Thoracic aorta (tissue), 2 donors: Measurements from ENCODE around the gene IL23R. TPM values are rescaled to one million over a fixed set of nuclear protein-coding genes. Genes with fewer than 3 reads are reported as not detected.
A peak's percentile ranks its signal among the peaks of the same experiment; 100 is the strongest.
"Not testable (repeated sequence)": the region's sequence is repeated elsewhere in the genome, so short reads cannot be mapped to it uniquely, and the experiment has no call there.

ENCODE experiments used
- ATAC-seq: fragments of 150-250 bp; one replicate; pipeline ENCODE4 v1.8.0; 2017; ENCODE audit warnings: low read depth; ENCODE audit not compliant: insufficient number of reproducible peaks, low FRiP score
- DNase-seq: peaks from one replicate; pipeline ENCODE4 v3.0.0-alpha.2; 2020; ENCODE audit warnings: low spot score
- H3K27ac ChIP-seq, 2 donors: fragments of 200-600 bp; sonication (generic); 1 replicate in 1 of 2; 2 replicates in 1 of 2; pipeline ENCODE4 v1.5.1; 2016; ENCODE audit warnings: mild to moderate bottlenecking in 2 of 2, moderate library complexity in 2 of 2
- H3K27me3 ChIP-seq: fragments of 200-600 bp; sonication (generic); replicated peaks from 2 replicates; pipeline ENCODE4 v1.6.0; 2016; ENCODE audit warnings: mild to moderate bottlenecking; ENCODE audit not compliant: insufficient read depth
- H3K36me3 ChIP-seq: fragments of 200-600 bp; sonication (generic); one replicate; pipeline ENCODE4 v1.5.1; 2016
- H3K4me1 ChIP-seq, 2 donors: fragments of 200-600 bp; sonication (generic); 1 replicate in 1 of 2; 2 replicates in 1 of 2; pipeline versions ENCODE4 v1.5.1 to v1.6.0; 2016; ENCODE audit warnings: low read depth in 2 of 2, mild to moderate bottlenecking in 1 of 2; ENCODE audit not compliant: control insufficient read depth in 1 of 2
- H3K4me3 ChIP-seq: fragments of 200-600 bp; sonication (generic); 2 replicates; pipeline ENCODE4 v1.5.1; 2016; ENCODE audit warnings: mild to moderate bottlenecking
- H3K9me3 ChIP-seq: fragments of 200-600 bp; sonication (generic); 2 replicates; pipeline ENCODE4 v1.5.1; 2016
- CTCF ChIP-seq: fragments of 200-600 bp; sonication (generic); IDR thresholded peaks from one replicate; pipeline ENCODE4 v1.5.1; 2019; ENCODE audit warnings: antibody characterized with exemption
- total RNA-seq, 2 donors: library from RNA; depleted of rRNA; stranded (reverse); fragments of >200 nt; gene quantifications; one replicate each; pipeline versions ENCODE4 v1.1.0 to v1.2.3, GENCODE V29; 2016

The IL23R gene
- total RNA-seq, 2 donors from 2014 or later, result not detected

DNA sequence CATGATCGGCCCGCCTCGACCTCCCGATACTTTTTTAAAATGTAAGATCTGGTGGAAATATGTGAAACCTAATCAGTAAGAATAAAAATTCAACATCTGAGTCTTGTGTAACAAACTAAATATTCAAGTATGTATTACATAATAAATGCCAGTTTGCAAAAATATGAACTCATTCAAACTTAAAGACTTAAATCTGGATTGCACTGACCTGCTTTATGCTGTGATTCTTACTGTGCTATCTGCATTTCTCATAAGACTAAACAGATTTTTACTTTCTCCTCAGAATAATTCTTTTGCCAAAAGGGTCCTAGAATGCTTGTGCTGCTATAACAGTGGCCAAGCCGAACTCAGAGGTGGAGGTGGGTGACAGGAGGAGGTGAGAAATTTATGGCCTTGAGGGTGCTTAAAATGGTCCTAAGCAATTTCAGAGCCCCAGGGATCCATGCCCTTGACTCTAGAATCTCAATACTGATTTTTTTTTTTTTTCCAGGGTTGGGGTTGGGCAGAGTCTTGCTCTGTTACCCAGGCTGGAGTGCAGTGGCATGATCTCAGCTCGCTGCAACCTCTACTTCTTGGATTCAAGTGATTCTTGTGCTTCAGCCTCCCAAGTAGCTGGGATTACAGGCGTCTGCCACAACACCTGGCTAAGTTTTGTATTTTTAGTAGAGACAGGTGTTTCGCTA lies 38.2 kb downstream of the IL23R start:
- no peaks in the 10 kb centered on the region for H3K27me3 ChIP-seq
- H3K27ac ChIP-seq, result no peak overlapping the region
- TF ChIP-seq CTCF, result no peak
- H3K4me1 ChIP-seq, result no peaks in the 10 kb centered on the region
- ATAC-seq (no peak), DNase-seq (no peak)
- H3K4me3 ChIP-seq, result no peak overlapping the region
- H3K36me3 ChIP-seq, result no peaks in the 10 kb centered on the region
- H3K9me3 ChIP-seq, result no peaks in the 10 kb centered on the region

- not testable (repeated sequence) for H3K4me3 ChIP-seq, ATAC-seq, H3K27me3 ChIP-seq, H3K36me3 ChIP-seq, H3K4me1 ChIP-seq, DNase-seq, H3K27ac ChIP-seq, H3K9me3 ChIP-seq
Measured at GRCh38 chr1:67207398-67207797, 41.1 kb downstream of the IL23R start.

DNA sequence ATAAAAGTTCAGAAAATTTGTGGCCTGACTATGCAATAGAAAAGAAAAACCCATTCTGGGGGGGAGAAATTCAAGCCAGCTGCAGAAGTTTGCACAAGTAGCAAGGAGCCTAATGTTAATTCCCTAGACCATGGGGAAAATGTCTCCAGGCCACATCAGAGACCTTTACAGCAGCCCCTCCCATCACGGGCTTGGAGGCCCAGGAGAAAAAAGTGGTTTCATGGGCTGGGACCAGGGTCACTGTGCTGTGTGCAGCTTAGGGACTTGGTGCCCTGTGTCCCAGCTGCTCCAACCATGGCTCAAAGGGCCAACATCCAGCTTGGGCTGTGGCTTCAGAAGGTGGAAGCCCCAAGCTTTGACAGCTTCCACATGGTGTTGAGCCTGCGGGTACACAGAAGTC lies 42.0 kb downstream of the IL23R start:
- Histone ChIP-seq H3K36me3 (no peaks in the 10 kb centered on the region), H3K9me3 (no peaks in the 10 kb centered on the region), H3K27ac (no peak overlapping the region), H3K4me1 (no peaks in the 10 kb centered on the region), H3K27me3 (no peaks in the 10 kb centered on the region), H3K4me3 (no peak overlapping the region)
- TF ChIP-seq CTCF, result no peak
- DNase-seq, result no peak
- ATAC-seq, result no peak

GRCh38 chr1:67209521-67209920 lies 43.3 kb downstream of the IL23R start:
- Histone ChIP-seq H3K4me3 (no peak overlapping the region), H3K27ac (no peak overlapping the region), H3K4me1 (no peaks in the 10 kb centered on the region), H3K36me3 (no peaks in the 10 kb centered on the region), H3K9me3 (no peaks in the 10 kb centered on the region), H3K27me3 (no peaks in the 10 kb centered on the region)
- DNase-seq (no peak), ATAC-seq (no peak)
- no peak for TF ChIP-seq CTCF

GRCh38 chr1:67211589-67212563 lies 45.6 kb downstream of the IL23R start:
- no peak overlapping the region for H3K4me3 ChIP-seq
- no peaks in the 10 kb centered on the region for H3K4me1 ChIP-seq
- no peaks in the 10 kb centered on the region for H3K9me3 ChIP-seq
- no peak overlapping the region for H3K27ac ChIP-seq
- no peaks in the 10 kb centered on the region for H3K27me3 ChIP-seq
- H3K36me3 ChIP-seq, result no peaks in the 10 kb centered on the region
- TF ChIP-seq CTCF, result peak; percentile 43
- no peak for ATAC-seq
- no peak for DNase-seq
